ENCODE measurements around the gene MATN4. TPM values are rescaled to one million over a fixed set of nuclear protein-coding genes. Genes with fewer than 3 reads are reported as not detected.

Gene MATN4
- total and polyA plus RNA-seq, 2 of the 4 experiments (the other 2 are of a cell fraction) = 0.12 TPM; not detected in 1

DNA sequence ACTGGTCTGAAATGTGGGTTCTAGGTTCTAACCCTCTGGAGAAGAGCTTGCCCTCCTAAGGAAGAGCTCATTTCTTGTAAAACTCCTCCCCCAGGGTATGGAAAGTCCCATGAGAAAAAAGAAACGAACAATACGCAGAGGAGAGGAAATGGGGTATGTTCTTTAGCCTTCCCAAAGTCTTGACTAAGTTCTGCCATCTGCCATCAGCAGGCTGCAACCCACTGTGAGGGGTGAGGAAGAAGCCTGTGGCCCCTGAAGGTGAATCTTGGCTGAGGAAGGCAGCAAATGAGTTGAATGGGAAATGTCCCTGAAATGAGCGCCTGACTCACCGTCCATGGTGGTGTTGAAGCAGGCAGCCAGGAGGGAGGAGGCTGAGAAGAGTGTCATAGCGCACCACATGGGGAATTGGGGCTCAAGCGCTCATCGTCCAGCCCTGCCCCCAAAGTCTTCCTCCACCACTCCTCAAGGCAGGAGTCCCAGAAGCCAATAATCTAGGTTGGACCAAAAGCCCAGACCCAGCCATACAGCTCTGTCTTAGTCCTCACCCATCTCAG is 10.4 kb upstream of the MATN4 start:
- Histone ChIP-seq H2AFZ (replicated peaks; ENCODE audit: low read length, poor library complexity) (no peak overlapping the region), H2BK5ac (ENCODE audit: low read depth, low read length, poor library complexity, severe bottlenecking) (no peak overlapping the region), H4K91ac (ENCODE audit: insufficient read depth, low read depth, low read length) (no peak overlapping the region), H3K4me2 (ENCODE audit: low read depth, low read length) (no peak overlapping the region), H3K4ac (ENCODE audit: low read depth, low read length) (no peak overlapping the region), H3K4me3 (ENCODE audit: insufficient read depth, low read depth, low read length) (no peak overlapping the region), H2BK20ac (ENCODE audit: low read depth, low read length) (no peak overlapping the region), H3K9me1 (ENCODE audit: insufficient read depth, low read length) (no peaks in the 10 kb centered on the region), H4K20me1 (ENCODE audit: insufficient read depth, low read length) (no peaks in the 10 kb centered on the region), H3K27me3 (ENCODE audit: control insufficient read depth, insufficient read depth, low read length) (peaks cover 28% of the 10 kb centered on the region), H4K5ac (ENCODE audit: low read depth, low read length) (no peak overlapping the region), H3K56ac (ENCODE audit: extremely low read depth, insufficient read depth, low read length) (no peak overlapping the region), H3K36me3 (ENCODE audit: control insufficient read depth, insufficient read depth, low read length) (no peaks in the 10 kb centered on the region), H3K18ac (ENCODE audit: low read depth, low read length) (no peak overlapping the region), H3K9me3 (ENCODE audit: control insufficient read depth, insufficient read depth, low read length) (no peaks in the 10 kb centered on the region), H3K9ac (ENCODE audit: low read depth, low read length) (no peak overlapping the region), H3K27ac (ENCODE audit: insufficient read depth, low read length) (no peak overlapping the region), H4K8ac (ENCODE audit: low read depth in 2 of 2, low read length in 2 of 2) (no peak overlapping the region), H2BK15ac (ENCODE audit: low read depth, low read length) (no peak overlapping the region), H3K79me1 (ENCODE audit: low read depth in 1 of 2, low read length in 2 of 2) (no peaks in the 10 kb centered on the region), H3K4me1 (ENCODE audit: control insufficient read depth, insufficient read depth, low read length) (no peaks in the 10 kb centered on the region), H3K23ac (ENCODE audit: low read depth, low read length) (no peak overlapping the region), H2AK5ac (ENCODE audit: low read depth, low read length) (no peak overlapping the region), H2AK9ac (replicated peaks; ENCODE audit: low read depth, low read length, poor library complexity) (no peak overlapping the region), H3K14ac (replicated peaks; ENCODE audit: low read depth, low read length) (no peak overlapping the region), H2BK120ac (ENCODE audit: low read depth, low read length) (no peak overlapping the region)
- CTCF ChIA-PET = interaction anchor here (0.6 to 4.4 kb wide), 5 partner anchors 11 to 453 kb away, joined by 3 to 30 read pairs (median 6); partner anchors contain the start of genes MATN4 and SYS1
- ATAC-seq (ENCODE audit: low read depth) (no peak), DNase-seq (no peak)
- intact Hi-C loops (cut with micrococcal nuclease) = no loop called here
- TF ChIP-seq CHD1 (IDR thresholded peaks at IDR 0.05; ENCODE audit: low read depth, low read length) = no peak
- no peak for TF ChIP-seq MXI1 (IDR thresholded peaks at IDR 0.05; ENCODE audit: borderline replicate concordance, low read depth, low read length)
- TF ChIP-seq, protein P1, sequence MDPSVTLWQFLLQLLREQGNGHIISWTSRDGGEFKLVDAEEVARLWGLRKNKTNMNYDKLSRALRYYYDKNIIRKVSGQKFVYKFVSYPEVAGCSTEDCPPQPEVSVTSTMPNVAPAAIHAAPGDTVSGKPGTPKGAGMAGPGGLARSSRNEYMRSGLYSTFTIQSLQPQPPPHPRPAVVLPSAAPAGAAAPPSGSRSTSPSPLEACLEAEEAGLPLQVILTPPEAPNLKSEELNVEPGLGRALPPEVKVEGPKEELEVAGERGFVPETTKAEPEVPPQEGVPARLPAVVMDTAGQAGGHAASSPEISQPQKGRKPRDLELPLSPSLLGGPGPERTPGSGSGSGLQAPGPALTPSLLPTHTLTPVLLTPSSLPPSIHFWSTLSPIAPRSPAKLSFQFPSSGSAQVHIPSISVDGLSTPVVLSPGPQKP (IDR thresholded peaks at IDR 0.05; ENCODE audit: borderline replicate concordance, low read depth, low read length) = no peak
- TF ChIP-seq MAZ (IDR thresholded peaks at IDR 0.05; ENCODE audit: borderline replicate concordance, low read depth, low read length) = no peak
- in situ Hi-C loops (cut with MboI; ENCODE audit: low sequenced_read_pairs) = loop anchor here (5.0 kb wide), 1 partner anchor 454 kb away; no protein-coding TSS in a partner anchor
- dilution Hi-C loops (cut with HindIII; ENCODE audit: low sequenced_read_pairs, unreplicated experiment) = no loop called here
- POLR2A ChIA-PET (ENCODE audit: unreplicated experiment) = no interaction called here
- no TSS peak for BruUV-seq (replicated peaks)
- WGBS, 2 experiments (ENCODE audit: extremely low coverage in 2 of 2, insufficient read length in 1 of 2) = no CpG with 5 or more reads among the region's 7 CpGs

Data from IMR-90 (cell line).